ENCODE results near the gene PLEKHG7. TPM values are rescaled to one million over a fixed set of nuclear protein-coding genes. Genes with fewer than 3 reads are reported as not detected.

The PLEKHG7 gene
- total RNA-seq, 1 experiment from 2014 or later, result not detected

- peak overlapping the region; percentile 23; the same call in 1 of the 2 replicates for H3K9ac ChIP-seq (ENCODE audit: low read length)
- no peaks in the 10 kb centered on the region for H3K27me3 ChIP-seq (ENCODE audit: insufficient read depth, low read length)
- no peaks in the 10 kb centered on the region for H4K20me1 ChIP-seq (ENCODE audit: insufficient read depth)
- H3K79me2 ChIP-seq (ENCODE audit: insufficient read depth, low read length), result no peaks in the 10 kb centered on the region
- H3K9me2 ChIP-seq (ENCODE audit: insufficient read depth), result no peaks in the 10 kb centered on the region
- intact Hi-C loops (cut with micrococcal nuclease), result no loop called here
- DNase-seq (ENCODE audit: low read depth, low spot score) (peak; percentile 61), ATAC-seq (peak; percentile 94)
- peak overlapping the region; percentile 33 for H2AFZ ChIP-seq (ENCODE audit: low read depth, low read length, poor library complexity, severe bottlenecking)
- H3K27ac ChIP-seq (ENCODE audit: low read depth, low read length), result no peak overlapping the region
- peaks cover 4 to 20% of the 10 kb centered on the region in 2 experiments; a peak in 3 of 4 replicates for H3K4me1 ChIP-seq (ENCODE audit: control insufficient read depth in 1 of 2, insufficient read depth in 2 of 2, low read length in 2 of 2)
- BruUV-seq (replicated peaks), result no TSS peak
- H3K4me3 ChIP-seq (replicated peaks in 1 of 2; ENCODE audit: low read depth in 1 of 2, low read length in 2 of 2), result peak overlapping the region in 1 of 2 experiments; percentile 19; a peak in 1 of 4 replicates
- no peaks in the 10 kb centered on the region for H3K9me3 ChIP-seq (ENCODE audit: control insufficient read depth in 1 of 2, insufficient read depth in 1 of 2, low read depth in 1 of 2, low read length in 2 of 2)
- H3K4me2 ChIP-seq (ENCODE audit: low read length), result peak overlapping the region; percentile 64
- ChIA-PET RAD21 (ENCODE audit: low non-redundant PET in 1 of 2, low total read pairs in 2 of 2, uncharacterized antibody in 2 of 2, unreplicated experiment in 2 of 2) (no interaction called here), POLR2A (interaction anchor here (0.6 to 1.4 kb wide), 2 partner anchors 14 to 1312 kb away, joined by 3 to 6 read pairs; no protein-coding TSS in a partner anchor), CTCF (no interaction called here)
- no peaks in the 10 kb centered on the region for H3K36me3 ChIP-seq (ENCODE audit: control insufficient read depth in 1 of 2, insufficient read depth in 2 of 2, low read length in 2 of 2)
- TF ChIP-seq ZBTB33 (IDR thresholded peaks at IDR 0.05; ENCODE audit: extremely low read depth, insufficient replicate concordance, low read length) (no peak), SIN3A (IDR thresholded peaks at IDR 0.05; ENCODE audit: low read depth) (no peak), ELF1 (IDR thresholded peaks at IDR 0.05; ENCODE audit: borderline replicate concordance, low read depth) (no peak), POLR2AphosphoS5 (IDR thresholded peaks at IDR 0.05; ENCODE audit: low read depth, low read length) (peak; percentile 43; the same call in 1 of the 2 replicates), MAX (IDR thresholded peaks at IDR 0.05) (peak; percentile 35; the same call in 1 of the 2 replicates), CTCF (IDR thresholded peaks at IDR 0.05 in 2 of 3, conservative IDR thresholded peaks at IDR 0.05 in 1 of 3; ENCODE audit: borderline replicate concordance in 1 of 3, insufficient read depth in 1 of 3, low read depth in 2 of 3, low read length in 2 of 3) (no peak), YY1 (IDR thresholded peaks at IDR 0.05; ENCODE audit: extremely low read depth, insufficient replicate concordance, low read depth, low read length) (no peak), JUND (IDR thresholded peaks at IDR 0.05) (peak; percentile 83), CBX3 (IDR thresholded peaks at IDR 0.05; ENCODE audit: low read depth) (peak; percentile 64; the same call in 1 of the 2 replicates), RAD21 (IDR thresholded peaks at IDR 0.05; ENCODE audit: low read depth) (0 out of 2 replicates have a peak, but pooled peaks have one; percentile 5), POLR2A (IDR thresholded peaks at IDR 0.05; ENCODE audit: borderline replicate concordance, extremely low read depth, insufficient read depth, insufficient read length) (no peak), EGR1 (IDR thresholded peaks at IDR 0.05; ENCODE audit: low read depth) (no peak), TCF7L2 (IDR thresholded peaks at IDR 0.05; ENCODE audit: borderline replicate concordance, extremely low read depth, insufficient read depth, insufficient read length) (no peak), ZFX (IDR thresholded peaks at IDR 0.05) (no peak), ZNF274 (IDR thresholded peaks at IDR 0.05; ENCODE audit: low read depth, low read length) (no peak), EZH2 (IDR thresholded peaks at IDR 0.05) (no peak), FOSL1 (IDR thresholded peaks at IDR 0.05; ENCODE audit: low read depth) (peak; percentile 95)
- TF ChIP-seq, protein P1, sequence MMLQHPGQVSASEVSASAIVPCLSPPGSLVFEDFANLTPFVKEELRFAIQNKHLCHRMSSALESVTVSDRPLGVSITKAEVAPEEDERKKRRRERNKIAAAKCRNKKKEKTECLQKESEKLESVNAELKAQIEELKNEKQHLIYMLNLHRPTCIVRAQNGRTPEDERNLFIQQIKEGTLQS (IDR thresholded peaks at IDR 0.05), result no peak
- TF ChIP-seq, protein P2, sequence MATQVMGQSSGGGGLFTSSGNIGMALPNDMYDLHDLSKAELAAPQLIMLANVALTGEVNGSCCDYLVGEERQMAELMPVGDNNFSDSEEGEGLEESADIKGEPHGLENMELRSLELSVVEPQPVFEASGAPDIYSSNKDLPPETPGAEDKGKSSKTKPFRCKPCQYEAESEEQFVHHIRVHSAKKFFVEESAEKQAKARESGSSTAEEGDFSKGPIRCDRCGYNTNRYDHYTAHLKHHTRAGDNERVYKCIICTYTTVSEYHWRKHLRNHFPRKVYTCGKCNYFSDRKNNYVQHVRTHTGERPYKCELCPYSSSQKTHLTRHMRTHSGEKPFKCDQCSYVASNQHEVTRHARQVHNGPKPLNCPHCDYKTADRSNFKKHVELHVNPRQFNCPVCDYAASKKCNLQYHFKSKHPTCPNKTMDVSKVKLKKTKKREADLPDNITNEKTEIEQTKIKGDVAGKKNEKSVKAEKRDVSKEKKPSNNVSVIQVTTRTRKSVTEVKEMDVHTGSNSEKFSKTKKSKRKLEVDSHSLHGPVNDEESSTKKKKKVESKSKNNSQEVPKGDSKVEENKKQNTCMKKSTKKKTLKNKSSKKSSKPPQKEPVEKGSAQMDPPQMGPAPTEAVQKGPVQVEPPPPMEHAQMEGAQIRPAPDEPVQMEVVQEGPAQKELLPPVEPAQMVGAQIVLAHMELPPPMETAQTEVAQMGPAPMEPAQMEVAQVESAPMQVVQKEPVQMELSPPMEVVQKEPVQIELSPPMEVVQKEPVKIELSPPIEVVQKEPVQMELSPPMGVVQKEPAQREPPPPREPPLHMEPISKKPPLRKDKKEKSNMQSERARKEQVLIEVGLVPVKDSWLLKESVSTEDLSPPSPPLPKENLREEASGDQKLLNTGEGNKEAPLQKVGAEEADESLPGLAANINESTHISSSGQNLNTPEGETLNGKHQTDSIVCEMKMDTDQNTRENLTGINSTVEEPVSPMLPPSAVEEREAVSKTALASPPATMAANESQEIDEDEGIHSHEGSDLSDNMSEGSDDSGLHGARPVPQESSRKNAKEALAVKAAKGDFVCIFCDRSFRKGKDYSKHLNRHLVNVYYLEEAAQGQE (IDR thresholded peaks at IDR 0.05; ENCODE audit: low read depth), result no peak
These were observed 43.2 kb downstream of the PLEKHG7 start for GRCh38 chr12:92745856-92746550.

Data from HCT116 (cell line).